Keratinocyte (primary cell): ENCODE measurements around the gene SLC9A4. TPM values are rescaled to one million over a fixed set of nuclear protein-coding genes. Genes with fewer than 3 reads are reported as not detected.

ENCODE experiments used
- DNase-seq: peaks from one replicate; pipeline ENCODE4 v3.0.0-alpha.2; 2011; ENCODE audit warnings: low read depth, missing footprints, low spot score
- FAIRE-seq: peaks from 2 replicates; lab custom pipeline; 2011; peaks lifted over from hg19 to GRCh38; lab: Jason Lieb, UNC
- H2AFZ ChIP-seq: 2 replicates; pipeline ENCODE4 v1.6.0; 2012; ENCODE audit warnings: low read length, control low read depth, inconsistent platforms; ENCODE audit not compliant: control insufficient read depth
- H3K27ac ChIP-seq: 2 replicates; pipeline ENCODE4 v1.5.1; 2011; ENCODE audit warnings: low read length; ENCODE audit not compliant: control insufficient read depth, insufficient read depth
- H3K27me3 ChIP-seq: 3 replicates; pipeline ENCODE4 v1.6.0; 2011; ENCODE audit warnings: low read length; ENCODE audit not compliant: control insufficient read depth, insufficient read depth; ENCODE audit errors: extremely low read depth
- H3K36me3 ChIP-seq, 2 experiments: 2 replicates in 1 of 2; 3 replicates in 1 of 2; pipeline ENCODE4 v1.5.1; 2011; ENCODE audit warnings: low read length in 2 of 2, mild to moderate bottlenecking in 1 of 2; ENCODE audit not compliant: control insufficient read depth in 2 of 2, insufficient read depth in 2 of 2; ENCODE audit errors: extremely low read depth in 1 of 2
- H3K4me1 ChIP-seq: 3 replicates; pipeline ENCODE4 v1.5.1; 2011; ENCODE audit warnings: low read length; ENCODE audit not compliant: control insufficient read depth, insufficient read depth; ENCODE audit errors: extremely low read depth
- H3K4me2 ChIP-seq: 3 replicates; pipeline ENCODE4 v1.6.0; 2011; ENCODE audit warnings: low read depth, low read length; ENCODE audit not compliant: control insufficient read depth, insufficient read depth; ENCODE audit errors: extremely low read depth
- H3K4me3 ChIP-seq, 3 experiments: fragments of 200-600 bp in 1 of 3; sonication (generic) in 1 of 3; 2 replicates in 2 of 3; 3 replicates in 1 of 3; pipeline ENCODE4 v1.5.1; 2011 to 2016; ENCODE audit warnings: low read length in 3 of 3, mild to moderate bottlenecking in 3 of 3, control low read depth in 2 of 3, inconsistent platforms in 1 of 3, low read depth in 1 of 3, mixed read lengths in 1 of 3, mixed run types in 1 of 3, moderate library complexity in 1 of 3; ENCODE audit not compliant: control insufficient read depth in 2 of 3, insufficient read depth in 2 of 3; ENCODE audit errors: extremely low read depth in 1 of 3
- H3K79me2 ChIP-seq: 2 replicates; pipeline ENCODE4 v1.6.0; 2012; ENCODE audit warnings: low read length; ENCODE audit not compliant: control insufficient read depth, insufficient read depth
- H3K9ac ChIP-seq: 3 replicates; pipeline ENCODE4 v1.6.0; 2011; ENCODE audit warnings: low read length; ENCODE audit not compliant: control insufficient read depth, insufficient read depth; ENCODE audit errors: extremely low read depth
- H3K9me1 ChIP-seq: 3 replicates; pipeline ENCODE4 v1.6.0; 2011; ENCODE audit warnings: low read length; ENCODE audit not compliant: control insufficient read depth, insufficient read depth; ENCODE audit errors: extremely low read depth
- H3K9me3 ChIP-seq: 2 replicates; pipeline ENCODE4 v1.5.1; 2012; ENCODE audit warnings: low read depth, low read length; ENCODE audit not compliant: control insufficient read depth
- H4K20me1 ChIP-seq: 3 replicates; pipeline ENCODE4 v1.6.0; 2011; ENCODE audit warnings: low read length; ENCODE audit not compliant: control insufficient read depth, insufficient read depth; ENCODE audit errors: extremely low read depth
- CTCF ChIP-seq, 3 experiments: IDR thresholded peaks in 1 of 3; conservative IDR thresholded peaks in 1 of 3; optimal IDR thresholded peaks in 1 of 3; 2 replicates in 2 of 3; 3 replicates in 1 of 3; pipeline versions ENCODE3 to v1.5.1; 2011; ENCODE audit warnings: low read length in 3 of 3, mild to moderate bottlenecking in 3 of 3, moderate library complexity in 2 of 3, control low read depth in 1 of 3, inconsistent platforms in 1 of 3; ENCODE audit not compliant: insufficient read depth in 2 of 3; ENCODE audit errors: extremely low read depth in 1 of 3
- EZH2 ChIP-seq: IDR thresholded peaks from one replicate; pipeline ENCODE4 v1.6.1; 2012; ENCODE audit warnings: inconsistent platforms, mild to moderate bottlenecking, low read length, moderate library complexity
- dilution Hi-C: fragments of 300-500 bp; cut with MboI; formaldehyde crosslinking; loops from one replicate; pipeline ENCODE4 v1.7.0; 2020; ENCODE audit warnings: low sequenced_read_pairs; ENCODE audit not compliant: extremely low pct_ligation_motif_present
- polyA plus RNA-seq, 5 experiments: library from polyadenylated mRNA; depleted of rRNA in 3 of 5; stranded (reverse) in 3 of 5; stranded (forward) in 1 of 5; unstranded in 1 of 5; fragments of >200 nt; gene quantifications; 1 replicate in 1 of 5; 2 replicates in 3 of 5; 3 replicates in 1 of 5; pipeline versions ENCODE4 v1.2.1 to v1.2.3, GENCODE V29; 2011 to 2012; ENCODE audit warnings: missing spikeins in 2 of 5, low read depth in 1 of 5, low replicate concordance in 1 of 5

The SLC9A4 gene
- polyA plus RNA-seq, 1 donor (not counting 4 experiments of a cell fraction or from before 2014, with no cell fraction given), result not detected

- H3K4me3 ChIP-seq, result no peak overlapping the region
These were observed 49.9 kb downstream of the SLC9A4 start for GRCh38 chr2:102522890-102523289.

GRCh38 chr2:102523651-102524050 is 50.6 kb downstream of the SLC9A4 start:
- FAIRE-seq (peak; percentile 49), DNase-seq (no peak)
- Histone ChIP-seq H3K9me3 (no peaks in the 10 kb centered on the region), H3K9ac (no peak overlapping the region), H2AFZ (no peak overlapping the region), H3K27me3 (no peaks in the 10 kb centered on the region), H3K4me2 (no peak overlapping the region), H3K9me1 (no peaks in the 10 kb centered on the region), H3K36me3 (no peaks in the 10 kb centered on the region), H3K27ac (no peak overlapping the region), H3K4me3 (no peak overlapping the region), H4K20me1 (no peaks in the 10 kb centered on the region), H3K4me1 (no peaks in the 10 kb centered on the region), H3K79me2 (no peaks in the 10 kb centered on the region)
- TF ChIP-seq EZH2 (no peak), CTCF (optimal IDR thresholded peaks at IDR 0.05 in 1 of 3, IDR thresholded peaks at IDR 0.05 in 1 of 3, conservative IDR thresholded peaks at IDR 0.05 in 1 of 3; ENCODE audit: extremely low read depth in 1 of 3, insufficient read depth in 2 of 3, low read length in 3 of 3) (no peak)
- dilution Hi-C loops, result no loop called here

More at GRCh38 chr2:102522890-102523289, 49.9 kb downstream of the SLC9A4 start:
- DNase-seq (no peak), FAIRE-seq (no peak)
- Histone ChIP-seq H3K9me3 (no peaks in the 10 kb centered on the region), H3K4me1 (no peaks in the 10 kb centered on the region), H3K79me2 (no peaks in the 10 kb centered on the region), H3K27me3 (no peaks in the 10 kb centered on the region), H3K9ac (no peak overlapping the region), H3K9me1 (no peaks in the 10 kb centered on the region), H2AFZ (no peak overlapping the region), H4K20me1 (no peaks in the 10 kb centered on the region), H3K36me3 (no peaks in the 10 kb centered on the region), H3K27ac (no peak overlapping the region), H3K4me2 (no peak overlapping the region)
- dilution Hi-C loops, result no loop called here
- no peak for TF ChIP-seq CTCF (optimal IDR thresholded peaks at IDR 0.05 in 1 of 3, IDR thresholded peaks at IDR 0.05 in 1 of 3, conservative IDR thresholded peaks at IDR 0.05 in 1 of 3; ENCODE audit: extremely low read depth in 1 of 3, insufficient read depth in 2 of 3, low read length in 3 of 3)
- no peak for TF ChIP-seq EZH2
